ENCODE results near the gene CRISPLD2. TPM values are rescaled to one million over a fixed set of nuclear protein-coding genes. Genes with fewer than 3 reads are reported as not detected.

Gene CRISPLD2
- total RNA-seq, 3 donors from 2014 or later (not counting 1 experiment from before 2014, with no cell fraction given): 0.86 to 6.3 TPM; not detected in 1

- Mint-ChIP-seq H3K36me3 (no peaks in the 10 kb centered on the region), H3K4me1 (peaks cover 0 to 8% of the 10 kb centered on the region in 2 donors), H3K9me3 (no peaks in the 10 kb centered on the region), H3K27me3 (ENCODE audit: low read depth in 2 of 2) (peaks cover 9 to 12% of the 10 kb centered on the region in 2 donors), H3K4me3 (no peak overlapping the region), H3K27ac (peak overlapping the region in 1 of 2 donors; percentile 31)
- intact Hi-C loops (cut with micrococcal nuclease): no loop called here
- Histone ChIP-seq H3K27ac (ENCODE audit: low read length) (no peak overlapping the region), H3K27me3 (ENCODE audit: control insufficient read depth, insufficient read depth, low read length) (no peaks in the 10 kb centered on the region), H3K36me3 (ENCODE audit: control insufficient read depth, insufficient read depth, low read length) (no peaks in the 10 kb centered on the region), H3K4me3 (ENCODE audit: low read length) (no peak overlapping the region), H3K4me1 (ENCODE audit: control insufficient read depth, insufficient read depth, low read length) (peaks cover 6% of the 10 kb centered on the region), H3K9me3 (ENCODE audit: control insufficient read depth, insufficient read depth, low read length) (no peaks in the 10 kb centered on the region)
- DNase-seq (no peak), ATAC-seq (peak in 1 of 3 donors; percentile 24)
- WGBS (ENCODE audit: insufficient coverage): 47% methylated on average over 15 of the region's 15 CpGs
- TF ChIP-seq CTCF (IDR thresholded peaks at IDR 0.05): no peak
Measured at GRCh38 chr16:84897911-84898377, 78.2 kb downstream of the CRISPLD2 start.

GRCh38 chr16:84898447-84898846, 78.7 kb downstream of the CRISPLD2 start:
- no peaks in the 10 kb centered on the region for H3K36me3 Mint-ChIP-seq
- TF ChIP-seq CTCF (IDR thresholded peaks at IDR 0.05): no peak
- ATAC-seq: peak in 1 of 3 donors; percentile 21
- H3K9me3 ChIP-seq (ENCODE audit: control insufficient read depth, insufficient read depth, low read length): no peaks in the 10 kb centered on the region
- no peak overlapping the region for H3K4me3 Mint-ChIP-seq
- intact Hi-C loops (cut with micrococcal nuclease): no loop called here
- H3K27me3 ChIP-seq (ENCODE audit: control insufficient read depth, insufficient read depth, low read length): no peaks in the 10 kb centered on the region
- H3K4me1 ChIP-seq (ENCODE audit: control insufficient read depth, insufficient read depth, low read length): peaks cover 1% of the 10 kb centered on the region
- H3K27me3 Mint-ChIP-seq (ENCODE audit: low read depth in 2 of 2): peaks cover 9 to 10% of the 10 kb centered on the region in 2 donors
- 58% methylated on average over 2 of the region's 2 CpGs for WGBS (ENCODE audit: insufficient coverage)
- peaks cover 0 to 8% of the 10 kb centered on the region in 2 donors for H3K4me1 Mint-ChIP-seq
- no peaks in the 10 kb centered on the region for H3K36me3 ChIP-seq (ENCODE audit: control insufficient read depth, insufficient read depth, low read length)
- no peak overlapping the region for H3K4me3 ChIP-seq (ENCODE audit: low read length)
- H3K27ac Mint-ChIP-seq: peak overlapping the region in 1 of 2 donors; percentile 31
- no peaks in the 10 kb centered on the region for H3K9me3 Mint-ChIP-seq
- DNase-seq: no peak
- H3K27ac ChIP-seq (ENCODE audit: low read length): no peak overlapping the region

GRCh38 chr16:84899414-84899813, 79.6 kb downstream of the CRISPLD2 start:
- H3K27me3 ChIP-seq (ENCODE audit: control insufficient read depth, insufficient read depth, low read length): no peaks in the 10 kb centered on the region
- H3K4me3 ChIP-seq (ENCODE audit: low read length): no peak overlapping the region
- WGBS (ENCODE audit: insufficient coverage): 79% methylated on average over 6 of the region's 8 CpGs
- Mint-ChIP-seq H3K27me3 (ENCODE audit: low read depth in 2 of 2) (peaks cover under 1 to 7% of the 10 kb centered on the region in 2 donors), H3K4me3 (no peak overlapping the region), H3K36me3 (no peaks in the 10 kb centered on the region), H3K4me1 (peaks cover 0 to 8% of the 10 kb centered on the region in 2 donors), H3K27ac (no peak overlapping the region), H3K9me3 (no peaks in the 10 kb centered on the region)
- no peak for TF ChIP-seq CTCF (IDR thresholded peaks at IDR 0.05)
- no peaks in the 10 kb centered on the region for H3K36me3 ChIP-seq (ENCODE audit: control insufficient read depth, insufficient read depth, low read length)
- no peak overlapping the region for H3K27ac ChIP-seq (ENCODE audit: low read length)
- DNase-seq (no peak), ATAC-seq (no peak)
- intact Hi-C loops (cut with micrococcal nuclease): no loop called here
- no peaks in the 10 kb centered on the region for H3K9me3 ChIP-seq (ENCODE audit: control insufficient read depth, insufficient read depth, low read length)
- no peaks in the 10 kb centered on the region for H3K4me1 ChIP-seq (ENCODE audit: control insufficient read depth, insufficient read depth, low read length)

- Histone ChIP-seq H3K27ac (ENCODE audit: low read length) (no peak overlapping the region), H3K4me1 (ENCODE audit: control insufficient read depth, insufficient read depth, low read length) (no peaks in the 10 kb centered on the region), H3K36me3 (ENCODE audit: control insufficient read depth, insufficient read depth, low read length) (no peaks in the 10 kb centered on the region), H3K9me3 (ENCODE audit: control insufficient read depth, insufficient read depth, low read length) (no peaks in the 10 kb centered on the region), H3K4me3 (ENCODE audit: low read length) (no peak overlapping the region), H3K27me3 (ENCODE audit: control insufficient read depth, insufficient read depth, low read length) (no peaks in the 10 kb centered on the region)
- no peaks in the 10 kb centered on the region for H3K36me3 Mint-ChIP-seq
- no peak for TF ChIP-seq CTCF (IDR thresholded peaks at IDR 0.05)
- H3K27me3 Mint-ChIP-seq (ENCODE audit: low read depth in 2 of 2): no peaks in the 10 kb centered on the region
- DNase-seq (no peak), ATAC-seq (no peak)
- 87% methylated on average over 9 of the region's 9 CpGs for WGBS (ENCODE audit: insufficient coverage)
- intact Hi-C loops (cut with micrococcal nuclease): no loop called here
- H3K27ac Mint-ChIP-seq: no peak overlapping the region
- H3K4me1 Mint-ChIP-seq: no peaks in the 10 kb centered on the region
- H3K4me3 Mint-ChIP-seq: no peak overlapping the region
- H3K9me3 Mint-ChIP-seq: no peaks in the 10 kb centered on the region
Measured at GRCh38 chr16:84905965-84906460, 86.2 kb downstream of the CRISPLD2 start.

Data from natural killer cell (primary cell).